Thymus (tissue), 14 donors: ENCODE data around the gene SCGB3A2. TPM values are rescaled to one million over a fixed set of nuclear protein-coding genes. Genes with fewer than 3 reads are reported as not detected.

ENCODE experiments used
- DNase-seq, 9 donors: peaks; one replicate each; pipeline ENCODE4 v3.0.0-alpha.2; 2013; ENCODE audit warnings: low spot score in 9 of 9, low read depth in 6 of 9, missing footprints in 1 of 9
- H3K27ac ChIP-seq, 2 donors: one replicate each; pipeline ENCODE4 v1.5.1; 2013; ENCODE audit warnings: control low read depth in 1 of 2, low read depth in 1 of 2, low read length in 1 of 2, mild to moderate bottlenecking in 1 of 2, moderate library complexity in 1 of 2
- H3K27me3 ChIP-seq, 2 donors: one replicate each; pipeline ENCODE4 v1.5.1; 2013; ENCODE audit warnings: low read length in 1 of 2; ENCODE audit not compliant: control insufficient read depth in 2 of 2, insufficient read depth in 1 of 2
- H3K36me3 ChIP-seq, 2 donors: one replicate each; pipeline ENCODE4 v1.5.1; 2013; ENCODE audit warnings: low read length in 1 of 2, mild to moderate bottlenecking in 1 of 2, moderate library complexity in 1 of 2; ENCODE audit not compliant: control insufficient read depth in 2 of 2, insufficient read depth in 2 of 2
- H3K4me1 ChIP-seq, 2 donors: one replicate each; pipeline ENCODE4 v1.5.1; 2013; ENCODE audit warnings: low read length in 2 of 2; ENCODE audit not compliant: control insufficient read depth in 2 of 2, insufficient read depth in 2 of 2
- H3K4me3 ChIP-seq, 2 donors: one replicate each; pipeline ENCODE4 v1.5.1; 2013; ENCODE audit warnings: low read length in 2 of 2, control low read depth in 1 of 2, mild to moderate bottlenecking in 1 of 2
- H3K9me3 ChIP-seq, 2 donors: one replicate each; pipeline ENCODE4 v1.5.1; 2013; ENCODE audit warnings: low read length in 1 of 2, mild to moderate bottlenecking in 1 of 2; ENCODE audit not compliant: control insufficient read depth in 2 of 2, insufficient read depth in 1 of 2
- WGBS: extraction: QIAGEN DNeasy Blood & Tissue Kit; methylation state at CpG from one replicate; pipeline ENCODE4 v1.1.7; 2013; 5-methylcytosine and 5-hydroxymethylcytosine counted together
- long read RNA-seq, 10 donors: transcript quantifications; one replicate each; lab custom pipeline, GENCODE V29; 2026
- polyA plus RNA-seq: library from polyadenylated mRNA; stranded (reverse); fragments of 200-250 nt; gene quantifications from one replicate; pipeline ENCODE4 v1.2.3, GENCODE V29; 2013
- total RNA-seq: library from RNA; stranded (reverse); fragments of 120-200 nt; gene quantifications from one replicate; pipeline ENCODE4 v1.2.4, GENCODE V29; 2013
- donor health status: healthy.

The SCGB3A2 gene
- total RNA-seq (0.71 TPM), polyA plus RNA-seq (1.6 TPM)
- long read RNA-seq, donor 1, result 0 reads
- long read RNA-seq, donor 2, result 0 reads
- long read RNA-seq, donor 3, result 0 reads
- long read RNA-seq, donor 4, partial matches to known transcripts, result 7 of 11 reads
- long read RNA-seq, donor 4, other reads (novel, unspliced or antisense), result 0 of 11 reads
- long read RNA-seq, donor 5, partial matches to known transcripts, result 0 of 3 reads
- long read RNA-seq, donor 5, other reads (novel, unspliced or antisense), result 0 of 3 reads
- long read RNA-seq, donor 6, result 0 reads
- long read RNA-seq, donor 7, result 0 reads
- long read RNA-seq, donor 8, result 0 reads
- long read RNA-seq, donor 9, transcript SCGB3A2-201 (3 exons, 515 nt), result major isoform, 6 of 6 reads
- long read RNA-seq, donor 9, partial matches to known transcripts, result 0 of 6 reads
- long read RNA-seq, donor 9, other reads (novel, unspliced or antisense), result 0 of 6 reads
- long read RNA-seq, donor 10, result 0 reads

- no peaks in the 10 kb centered on the region for H3K36me3 ChIP-seq
- no peak for DNase-seq
- no peaks in the 10 kb centered on the region for H3K27me3 ChIP-seq
- H3K4me3 ChIP-seq, result no peak within 1 kb of the TSS
- no peaks in the 10 kb centered on the region for H3K4me1 ChIP-seq
- no peaks in the 10 kb centered on the region for H3K9me3 ChIP-seq
- no peak within 1 kb of the TSS for H3K27ac ChIP-seq
- WGBS, result 80% methylated on average over 2 of the region's 2 CpGs
Observed at GRCh38 chr5:147878066-147878759, at the start of gene SCGB3A2. Gene SCGB3A2 (plus strand): TSS chr5:147878711. CDS start chr5:147878804, 93 bp downstream.

GRCh38 chr5:147830035-147830434, 48.5 kb upstream of the SCGB3A2 start:
- no peak for DNase-seq
- Histone ChIP-seq H3K9me3 (no peaks in the 10 kb centered on the region), H3K4me3 (no peak overlapping the region), H3K36me3 (no peaks in the 10 kb centered on the region), H3K27me3 (no peaks in the 10 kb centered on the region), H3K4me1 (no peaks in the 10 kb centered on the region), H3K27ac (no peak overlapping the region)

- Histone ChIP-seq H3K9me3 (no peaks in the 10 kb centered on the region), H3K36me3 (no peaks in the 10 kb centered on the region), H3K27ac (no peak within 1 kb of the TSS), H3K27me3 (no peaks in the 10 kb centered on the region), H3K4me3 (no peak within 1 kb of the TSS), H3K4me1 (no peaks in the 10 kb centered on the region)
- no peak for DNase-seq
- WGBS, result 98% methylated on average over 3 of the region's 3 CpGs
Observed at GRCh38 chr5:147831465-147831864, 47.0 kb upstream of the SCGB3A2 start, which contains the start of gene SPINK1. Gene SPINK1 (minus strand): TSS chr5:147831671. CDS start chr5:147831577, 94 bp downstream.

- no peaks in the 10 kb centered on the region for H3K9me3 ChIP-seq
- no peak overlapping the region for H3K4me3 ChIP-seq
- no peaks in the 10 kb centered on the region for H3K27me3 ChIP-seq
- WGBS, result 95% methylated on average over 1 of the region's 1 CpG
- no peak for DNase-seq
- no peaks in the 10 kb centered on the region for H3K36me3 ChIP-seq
- H3K27ac ChIP-seq, result no peak overlapping the region
- no peaks in the 10 kb centered on the region for H3K4me1 ChIP-seq
Observed at GRCh38 chr5:147832541-147832940, 46.0 kb upstream of the SCGB3A2 start.

GRCh38 chr5:147835386-147835798, 43.1 kb upstream of the SCGB3A2 start:
- 97% methylated on average over 2 of the region's 2 CpGs for WGBS
- no peak overlapping the region for H3K27ac ChIP-seq
- no peaks in the 10 kb centered on the region for H3K4me1 ChIP-seq
- DNase-seq, result no peak
- no peaks in the 10 kb centered on the region for H3K36me3 ChIP-seq
- H3K27me3 ChIP-seq, result no peaks in the 10 kb centered on the region
- no peaks in the 10 kb centered on the region for H3K9me3 ChIP-seq
- H3K4me3 ChIP-seq, result no peak overlapping the region

GRCh38 chr5:147836439-147836838, 42.1 kb upstream of the SCGB3A2 start:
- DNase-seq, result no peak
- Histone ChIP-seq H3K36me3 (no peaks in the 10 kb centered on the region), H3K4me1 (no peaks in the 10 kb centered on the region), H3K9me3 (no peaks in the 10 kb centered on the region), H3K27ac (no peak overlapping the region), H3K27me3 (no peaks in the 10 kb centered on the region), H3K4me3 (no peak overlapping the region)
- 95% methylated on average over 3 of the region's 3 CpGs for WGBS

GRCh38 chr5:147842869-147843268, 35.6 kb upstream of the SCGB3A2 start:
- WGBS, result 85% methylated on average over 2 of the region's 2 CpGs

GRCh38 chr5:147844846-147845245, 33.7 kb upstream of the SCGB3A2 start:
- Histone ChIP-seq H3K4me3 (no peak overlapping the region), H3K4me1 (no peaks in the 10 kb centered on the region), H3K36me3 (no peaks in the 10 kb centered on the region), H3K9me3 (no peaks in the 10 kb centered on the region), H3K27me3 (no peaks in the 10 kb centered on the region), H3K27ac (no peak overlapping the region)
- 58% methylated on average over 3 of the region's 3 CpGs for WGBS
- DNase-seq, result no peak

More at GRCh38 chr5:147842869-147843268, 35.6 kb upstream of the SCGB3A2 start:
- H3K27ac ChIP-seq, result no peak overlapping the region
- H3K4me3 ChIP-seq, result no peak overlapping the region
- no peaks in the 10 kb centered on the region for H3K9me3 ChIP-seq
- H3K36me3 ChIP-seq, result no peaks in the 10 kb centered on the region
- H3K27me3 ChIP-seq, result no peaks in the 10 kb centered on the region
- no peak for DNase-seq
- H3K4me1 ChIP-seq, result no peaks in the 10 kb centered on the region

- Histone ChIP-seq H3K4me1 (no peaks in the 10 kb centered on the region), H3K36me3 (no peaks in the 10 kb centered on the region), H3K4me3 (no peak overlapping the region), H3K27me3 (no peaks in the 10 kb centered on the region), H3K9me3 (no peaks in the 10 kb centered on the region), H3K27ac (no peak overlapping the region)
- 98% methylated on average over 4 of the region's 4 CpGs for WGBS
- DNase-seq, result no peak
Observed at GRCh38 chr5:147845618-147846017, 32.9 kb upstream of the SCGB3A2 start.
